HepG2 (cell line): Measurements from ENCODE around the gene CAPN2. TPM values are rescaled to one million over a fixed set of nuclear protein-coding genes. Genes with fewer than 3 reads are reported as not detected.
A peak's percentile ranks its signal among the peaks of the same experiment; 100 is the strongest.

Experiments used
- ATAC-seq: fragments of 200-7000 bp; cut with Tn5 transposase; 3 replicates; pipeline ENCODE4 v1.9.1; 2020; ENCODE audit warnings: mild to moderate bottlenecking, moderate library complexity
- BruUV-seq: library from RNA; stranded (reverse); fragments of 400-500 nt; replicated peaks from 2 replicates; lab custom pipeline; 2021; lab: Mats Ljungman, UMichigan
- CTCF ChIA-PET: fragments of 300-600 bp; formaldehyde crosslinking; extraction: SDS; loops from one replicate; lab custom pipeline; 2021; ENCODE audit warnings: low total read pairs, inconsistent platforms, low intra/inter-chr PET ratio; lab: Yijun Ruan, JAX
- POLR2A ChIA-PET: fragments of 350-600 bp; sonication (Branson Sonifier 250); formaldehyde crosslinking; loops from one replicate; lab custom pipeline; 2020; ENCODE audit warnings: antibody characterized with exemption, inconsistent platforms; lab: Yijun Ruan, JAX
- DNase-seq: peaks from one replicate; pipeline ENCODE4 v3.0.0-alpha.2; 2015; ENCODE audit warnings: low spot score
- FAIRE-seq: peaks from 3 replicates; lab custom pipeline; 2011; peaks lifted over from hg19 to GRCh38; lab: Jason Lieb, UNC
- H2AFZ ChIP-seq: one replicate; pipeline ENCODE4 v1.6.1; 2011; ENCODE audit warnings: low read length, inconsistent platforms
- H3K27ac ChIP-seq: fragments of 300-600 bp; 3 replicates; pipeline ENCODE4 v1.8.0; 2011; ENCODE audit warnings: mixed run types, mild to moderate bottlenecking, mixed read lengths, low read length, inconsistent platforms; ENCODE audit not compliant: insufficient read depth; ENCODE audit errors: extremely low read length
- H3K27me3 ChIP-seq, 2 experiments: fragments of 200-600 bp in 1 of 2; 2 replicates in 1 of 2; 3 replicates in 1 of 2; pipeline versions ENCODE4 v1.6.0 to v1.8.0; 2011; ENCODE audit warnings: low read length in 2 of 2, mild to moderate bottlenecking in 2 of 2, moderate library complexity in 2 of 2, inconsistent platforms in 1 of 2; ENCODE audit not compliant: insufficient read depth in 2 of 2, control insufficient read depth in 1 of 2
- H3K36me3 ChIP-seq, 2 experiments: fragments of 200-600 bp in 1 of 2; replicated peaks in 1 of 2; 2 replicates in 1 of 2; 3 replicates in 1 of 2; pipeline versions ENCODE4 v1.5.1 to v1.8.0; 2011; ENCODE audit warnings: low read length in 2 of 2, inconsistent platforms in 1 of 2; ENCODE audit not compliant: insufficient read depth in 2 of 2, control insufficient read depth in 1 of 2
- H3K4me1 ChIP-seq: 2 replicates; pipeline ENCODE4 v1.5.1; 2012; ENCODE audit warnings: low read length, inconsistent platforms; ENCODE audit not compliant: insufficient read depth
- H3K4me2 ChIP-seq: 2 replicates; pipeline ENCODE4 v1.6.0; 2011; ENCODE audit warnings: low read depth, low read length, inconsistent platforms
- H3K4me3 ChIP-seq, 3 experiments: fragments of 200-600 bp in 1 of 3; sonication (generic), shearing (Covaris generic) in 1 of 3; replicated peaks in 1 of 3; 2 replicates each; pipeline ENCODE4 v1.5.1; 2011 to 2016; ENCODE audit warnings: low read length in 3 of 3, inconsistent platforms in 2 of 3, low read depth in 2 of 3, mild to moderate bottlenecking in 2 of 3, control low read depth in 1 of 3, mixed read lengths in 1 of 3; ENCODE audit not compliant: insufficient read depth in 1 of 3
- H3K79me2 ChIP-seq: one replicate; pipeline ENCODE4 v1.6.1; 2011; ENCODE audit warnings: low read length, inconsistent platforms; ENCODE audit not compliant: insufficient read depth
- H3K9ac ChIP-seq: 2 replicates; pipeline ENCODE4 v1.6.0; 2011; ENCODE audit warnings: mild to moderate bottlenecking, low read depth, low read length, inconsistent platforms; ENCODE audit not compliant: insufficient read depth
- H3K9me3 ChIP-seq: 2 replicates; pipeline ENCODE4 v1.5.1; 2012; ENCODE audit warnings: mild to moderate bottlenecking, low read length
- H4K20me1 ChIP-seq: 2 replicates; pipeline ENCODE4 v1.6.0; 2011; ENCODE audit warnings: inconsistent platforms, mild to moderate bottlenecking, low read length, moderate library complexity; ENCODE audit not compliant: insufficient read depth
- HOXA3 ChIP-seq: sonication (generic); formaldehyde crosslinking; IDR thresholded peaks from 2 replicates; pipeline ENCODE4 v1.5.0; 2020; ENCODE audit warnings: missing genetic modification reagents
- NFATC3 ChIP-seq: sonication (generic); formaldehyde crosslinking; IDR thresholded peaks from 2 replicates; pipeline ENCODE4 v1.5.1; 2020; ENCODE audit warnings: mild to moderate bottlenecking, missing genetic modification reagents
- RERE ChIP-seq: IDR thresholded peaks from 2 replicates; pipeline ENCODE4 v1.6.1; 2016; ENCODE audit warnings: low read depth, missing genetic modification reagents, missing compliant biosample characterization
- SOX6 ChIP-seq, 2 experiments: fragments of 450-650 bp in 1 of 2; sonication (generic) in 1 of 2; formaldehyde crosslinking in 1 of 2; IDR thresholded peaks; 2 replicates each; pipeline versions ENCODE4 v1.4.0 to v1.6.1; 2017 to 2020; ENCODE audit warnings: antibody characterized with exemption in 1 of 2, mild to moderate bottlenecking in 1 of 2, missing genetic modification reagents in 1 of 2
- TBX2 ChIP-seq: sonication (generic); formaldehyde crosslinking; IDR thresholded peaks from 2 replicates; pipeline ENCODE4 v1.5.0; 2020; ENCODE audit warnings: missing genetic modification reagents, mild to moderate bottlenecking, borderline replicate concordance
- ZFYVE20 ChIP-seq: sonication (generic); formaldehyde crosslinking; IDR thresholded peaks from 2 replicates; pipeline ENCODE4 v1.8.0; 2023; ENCODE audit warnings: low read depth, mild to moderate bottlenecking, moderate library complexity, missing genetic modification reagents, borderline replicate concordance
- ZNF678 ChIP-seq: sonication (generic); formaldehyde crosslinking; IDR thresholded peaks from 2 replicates; pipeline ENCODE4 v1.4.0; 2020; ENCODE audit warnings: mild to moderate bottlenecking, missing genetic modification reagents
- ZXDC ChIP-seq: sonication (generic); formaldehyde crosslinking; IDR thresholded peaks from 2 replicates; pipeline ENCODE4 v1.5.0; 2020; ENCODE audit warnings: mild to moderate bottlenecking, missing genetic modification reagents
- WGBS: methylation state at CpG from one replicate; pipeline ENCODE4 v1.1.6; 2017; ENCODE audit warnings: low lambda C conversion rate; 5-methylcytosine and 5-hydroxymethylcytosine counted together
- in situ Hi-C: cut with HindIII; loops from 2 replicates; pipeline ENCODE4 v1.10.0; 2017; ENCODE audit warnings: low pct_unique_long_range_greater_than_20kb; ENCODE audit not compliant: extremely low pct_ligation_motif_present
- intact Hi-C: fragments of 100-400 bp; cut with micrococcal nuclease; formaldehyde crosslinking; loops from one replicate; pipeline ENCODE4 v1.10.0; 2022; ENCODE audit not compliant: unreplicated experiment
- polyA plus RNA-seq, 8 experiments: library from polyadenylated mRNA; depleted of rRNA in 3 of 8; stranded (reverse) in 7 of 8; unstranded in 1 of 8; fragments of >200 nt; fragmentation: Illumina TruSeq in 4 of 8; extraction: Trizol in 4 of 8; gene quantifications; 2 replicates each; pipeline versions ENCODE4 v1.2.1 to v1.2.3, GENCODE V29; 2011 to 2016; ENCODE audit warnings: low read depth in 4 of 8, missing spikeins in 1 of 8, mixed read lengths in 1 of 8; ENCODE audit not compliant: insufficient read depth in 1 of 8
- total RNA-seq, 5 experiments: library from RNA; depleted of rRNA; stranded (reverse); fragments of >200 nt; fragmentation: Illumina TruSeq; extraction: Trizol; gene quantifications; 2 replicates each; pipeline ENCODE4 v1.2.3, GENCODE V29; 2016; ENCODE audit warnings: low read depth in 1 of 5
- TF ChIP-seq, protein P1 (sequence below): sonication (generic); formaldehyde crosslinking; IDR thresholded peaks from 2 replicates; pipeline ENCODE4 v1.4.0; 2020; ENCODE audit warnings: missing genetic modification reagents

Gene CAPN2
- total and polyA plus RNA-seq, 2 of the 13 experiments (the other 11 are each of a cell fraction or from before 2014, with no cell fraction given): 6.2 to 7.4 TPM

DNA sequence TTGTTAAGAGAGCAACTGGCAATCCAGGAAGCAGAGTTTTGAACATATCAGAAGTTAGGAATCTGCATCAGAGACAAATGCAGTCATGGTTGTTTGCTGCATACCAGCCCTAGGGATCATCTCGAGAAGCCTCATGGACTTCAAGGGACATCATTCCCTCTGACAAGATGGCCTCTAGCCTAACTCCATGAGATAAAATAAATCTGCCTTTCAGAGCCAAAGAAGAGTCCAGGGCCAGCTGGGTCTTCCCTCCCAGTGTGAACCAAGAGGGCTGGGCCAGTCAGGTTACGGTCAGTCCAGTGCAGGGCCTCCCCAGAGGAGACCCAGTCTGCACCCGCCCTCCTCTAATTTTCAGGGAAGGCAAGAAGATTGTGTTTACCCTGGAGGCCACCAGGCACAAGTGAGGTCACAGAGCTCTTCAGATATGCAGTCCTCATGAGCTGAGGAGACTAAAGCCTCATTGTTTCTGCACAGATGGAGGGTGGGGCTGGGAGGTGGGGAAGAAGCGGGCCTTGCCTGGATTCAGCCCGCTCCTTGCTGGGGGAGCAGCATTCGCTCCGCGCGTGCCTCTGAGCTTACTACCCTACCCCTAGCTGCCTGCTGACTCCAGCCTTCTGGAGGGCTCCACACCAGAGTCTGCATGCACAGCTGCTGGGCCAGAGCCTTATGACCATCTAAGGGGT is 52.8 kb downstream of the CAPN2 start:
- ChIA-PET POLR2A (interaction anchor here (0.8 to 2.2 kb wide), 6 partner anchors 9 to 228 kb away, joined by 3 to 15 read pairs (median 4); partner anchors contain the start of gene TP53BP2), CTCF (no interaction called here)
- intact Hi-C loops (no loop called here), in situ Hi-C loops (no loop called here)
- BruUV-seq: no TSS peak
- Histone ChIP-seq H3K79me2 (no peaks in the 10 kb centered on the region), H3K36me3 (no peaks in the 10 kb centered on the region), H3K4me1 (peaks cover 28% of the 10 kb centered on the region), H3K4me2 (peak overlapping the region; percentile 82), H4K20me1 (no peaks in the 10 kb centered on the region), H3K27ac (peak overlapping the region; percentile 40), H2AFZ (no peak overlapping the region), H3K4me3 (peak overlapping the region; percentile 7 to 53 (median 20); a peak in 4 of 6 replicates), H3K9me3 (no peaks in the 10 kb centered on the region), H3K27me3 (no peaks in the 10 kb centered on the region), H3K9ac (peak overlapping the region; percentile 55)
- WGBS: 6% methylated on average over 3 of the region's 9 CpGs
- FAIRE-seq (peak; percentile 91), ATAC-seq (peak; percentile 92), DNase-seq (peak; percentile 93)
- TF ChIP-seq RERE (peak; percentile 63; the same call in 1 of the 2 replicates), TBX2 (CRISPR knock-in tag) (peak; percentile 73), HOXA3 (CRISPR knock-in tag) (peak; percentile 43; the same call in 1 of the 2 replicates), ZXDC (CRISPR knock-in tag) (0 out of 2 replicates have a peak, but pooled peaks have one; percentile 72), NFATC3 (CRISPR knock-in tag) (no peak), SOX6 (IDR thresholded peaks at IDR 0.05) (no peak), SOX6 (CRISPR knock-in tag; IDR thresholded peaks at IDR 0.05) (peak; percentile 91), ZFYVE20 (CRISPR knock-in tag) (no peak), ZNF678 (CRISPR knock-in tag) (no peak)
- TF ChIP-seq, protein P1, sequence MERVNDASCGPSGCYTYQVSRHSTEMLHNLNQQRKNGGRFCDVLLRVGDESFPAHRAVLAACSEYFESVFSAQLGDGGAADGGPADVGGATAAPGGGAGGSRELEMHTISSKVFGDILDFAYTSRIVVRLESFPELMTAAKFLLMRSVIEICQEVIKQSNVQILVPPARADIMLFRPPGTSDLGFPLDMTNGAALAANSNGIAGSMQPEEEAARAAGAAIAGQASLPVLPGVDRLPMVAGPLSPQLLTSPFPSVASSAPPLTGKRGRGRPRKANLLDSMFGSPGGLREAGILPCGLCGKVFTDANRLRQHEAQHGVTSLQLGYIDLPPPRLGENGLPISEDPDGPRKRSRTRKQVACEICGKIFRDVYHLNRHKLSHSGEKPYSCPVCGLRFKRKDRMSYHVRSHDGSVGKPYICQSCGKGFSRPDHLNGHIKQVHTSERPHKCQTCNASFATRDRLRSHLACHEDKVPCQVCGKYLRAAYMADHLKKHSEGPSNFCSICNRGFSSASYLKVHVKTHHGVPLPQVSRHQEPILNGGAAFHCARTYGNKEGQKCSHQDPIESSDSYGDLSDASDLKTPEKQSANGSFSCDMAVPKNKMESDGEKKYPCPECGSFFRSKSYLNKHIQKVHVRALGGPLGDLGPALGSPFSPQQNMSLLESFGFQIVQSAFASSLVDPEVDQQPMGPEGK (CRISPR knock-in tag): peak; percentile 93
